Muscle layer of colon (tissue), 2 donors: ENCODE measurements around the gene ADGRD1.

ENCODE experiments used
- H3K27ac ChIP-seq: one replicate; pipeline ENCODE4 v1.7.0; 2013; ENCODE audit warnings: low read depth, mild to moderate bottlenecking, low read length, moderate library complexity
- H3K27me3 ChIP-seq, 2 donors: one replicate each; pipeline ENCODE4 v1.7.0; 2013; ENCODE audit warnings: low read length in 2 of 2, mild to moderate bottlenecking in 2 of 2; ENCODE audit not compliant: insufficient read depth in 2 of 2, control insufficient read depth in 1 of 2
- H3K36me3 ChIP-seq: one replicate; pipeline ENCODE4 v1.7.0; 2013; ENCODE audit warnings: mild to moderate bottlenecking, low read length; ENCODE audit not compliant: insufficient read depth
- H3K4me1 ChIP-seq: one replicate; pipeline ENCODE4 v1.7.0; 2013; ENCODE audit warnings: mild to moderate bottlenecking, low read length; ENCODE audit not compliant: insufficient read depth
- H3K4me3 ChIP-seq, 2 donors: one replicate each; pipeline ENCODE4 v1.7.0; 2013; ENCODE audit warnings: low read length in 2 of 2, low read depth in 1 of 2, mild to moderate bottlenecking in 1 of 2, moderate library complexity in 1 of 2
- H3K9ac ChIP-seq: one replicate; pipeline ENCODE4 v1.7.0; 2013; ENCODE audit warnings: low read length
- H3K9me3 ChIP-seq: one replicate; pipeline ENCODE4 v1.7.0; 2013; ENCODE audit warnings: mild to moderate bottlenecking, low read length
- donor health status: abdominal sarcoma.
- donor health status: Adenocarcinoma of cecum.

The ADGRD1 gene

GRCh38 chr12:131024026-131024425, 70.3 kb downstream of the ADGRD1 start:
- Histone ChIP-seq H3K27me3 (no peaks in the 10 kb centered on the region), H3K36me3 (no peaks in the 10 kb centered on the region), H3K9me3 (no peaks in the 10 kb centered on the region), H3K4me1 (peaks cover 27% of the 10 kb centered on the region), H3K4me3 (no peak overlapping the region), H3K27ac (no peak overlapping the region), H3K9ac (no peak overlapping the region)

GRCh38 chr12:131024721-131025120, 71.0 kb downstream of the ADGRD1 start:
- H3K4me3 ChIP-seq, result no peak overlapping the region
- no peaks in the 10 kb centered on the region for H3K36me3 ChIP-seq
- H3K27ac ChIP-seq, result no peak overlapping the region
- H3K27me3 ChIP-seq, result no peaks in the 10 kb centered on the region
- H3K4me1 ChIP-seq, result peaks cover 32% of the 10 kb centered on the region
- H3K9me3 ChIP-seq, result no peaks in the 10 kb centered on the region
- no peak overlapping the region for H3K9ac ChIP-seq

GRCh38 chr12:131025234-131025633, 71.5 kb downstream of the ADGRD1 start:
- Histone ChIP-seq H3K9ac (no peak overlapping the region), H3K4me1 (peaks cover 32% of the 10 kb centered on the region), H3K27me3 (no peaks in the 10 kb centered on the region), H3K4me3 (no peak overlapping the region), H3K27ac (no peak overlapping the region), H3K36me3 (no peaks in the 10 kb centered on the region), H3K9me3 (no peaks in the 10 kb centered on the region)

- H3K9ac ChIP-seq, result no peak overlapping the region
- no peaks in the 10 kb centered on the region for H3K9me3 ChIP-seq
- H3K36me3 ChIP-seq, result no peaks in the 10 kb centered on the region
- H3K27me3 ChIP-seq, result no peaks in the 10 kb centered on the region
- H3K4me3 ChIP-seq, result no peak overlapping the region
- H3K4me1 ChIP-seq, result peaks cover 32% of the 10 kb centered on the region
- H3K27ac ChIP-seq, result no peak overlapping the region
Measured at GRCh38 chr12:131025939-131026702, 72.4 kb downstream of the ADGRD1 start.

GRCh38 chr12:131026754-131027153, 73.0 kb downstream of the ADGRD1 start:
- H3K9me3 ChIP-seq, result no peaks in the 10 kb centered on the region
- peaks cover 0 to 3% of the 10 kb centered on the region in 2 donors for H3K27me3 ChIP-seq
- no peak overlapping the region for H3K9ac ChIP-seq
- H3K4me1 ChIP-seq, result peaks cover 32% of the 10 kb centered on the region
- no peaks in the 10 kb centered on the region for H3K36me3 ChIP-seq
- H3K4me3 ChIP-seq, result no peak overlapping the region
- H3K27ac ChIP-seq, result no peak overlapping the region

- no peak overlapping the region for H3K9ac ChIP-seq
- peaks cover 32% of the 10 kb centered on the region for H3K4me1 ChIP-seq
- no peaks in the 10 kb centered on the region for H3K36me3 ChIP-seq
- peaks cover 0 to 8% of the 10 kb centered on the region in 2 donors for H3K27me3 ChIP-seq
- no peak overlapping the region for H3K4me3 ChIP-seq
- no peaks in the 10 kb centered on the region for H3K9me3 ChIP-seq
- H3K27ac ChIP-seq, result peak overlapping the region; percentile 59
Measured at GRCh38 chr12:131027264-131027663, 73.6 kb downstream of the ADGRD1 start.

- Histone ChIP-seq H3K9me3 (no peaks in the 10 kb centered on the region), H3K27ac (peak overlapping the region; percentile 59), H3K27me3 (peaks cover 0 to 8% of the 10 kb centered on the region in 2 donors), H3K9ac (no peak overlapping the region), H3K4me1 (peaks cover 32% of the 10 kb centered on the region), H3K4me3 (no peak overlapping the region), H3K36me3 (no peaks in the 10 kb centered on the region)
Measured at GRCh38 chr12:131027876-131028586, 74.3 kb downstream of the ADGRD1 start.

- H3K27ac ChIP-seq, result no peak overlapping the region
Measured at GRCh38 chr12:131028587-131029338, 75.1 kb downstream of the ADGRD1 start.

GRCh38 chr12:131030472-131031328, 77.0 kb downstream of the ADGRD1 start:
- H3K9ac ChIP-seq, result no peak overlapping the region
- no peak overlapping the region for H3K4me3 ChIP-seq
- no peaks in the 10 kb centered on the region for H3K9me3 ChIP-seq
- no peak overlapping the region for H3K27ac ChIP-seq
- H3K36me3 ChIP-seq, result no peaks in the 10 kb centered on the region
- peaks cover 32% of the 10 kb centered on the region for H3K4me1 ChIP-seq
- H3K27me3 ChIP-seq, result peaks cover 0 to 8% of the 10 kb centered on the region in 2 donors

More at GRCh38 chr12:131028587-131029338, 75.1 kb downstream of the ADGRD1 start:
- Histone ChIP-seq H3K4me1 (peaks cover 32% of the 10 kb centered on the region), H3K4me3 (no peak overlapping the region), H3K9ac (no peak overlapping the region), H3K9me3 (no peaks in the 10 kb centered on the region), H3K27me3 (peaks cover 0 to 8% of the 10 kb centered on the region in 2 donors), H3K36me3 (no peaks in the 10 kb centered on the region)

GRCh38 chr12:131032082-131032750, 78.5 kb downstream of the ADGRD1 start:
- no peak overlapping the region for H3K4me3 ChIP-seq
- H3K4me1 ChIP-seq, result peaks cover 21% of the 10 kb centered on the region
- peaks cover 0 to 8% of the 10 kb centered on the region in 2 donors for H3K27me3 ChIP-seq
- no peak overlapping the region for H3K27ac ChIP-seq
- no peaks in the 10 kb centered on the region for H3K36me3 ChIP-seq
- no peaks in the 10 kb centered on the region for H3K9me3 ChIP-seq
- no peak overlapping the region for H3K9ac ChIP-seq
